ENCODE measurements around the gene CSRP2.

CSRP2 gene

GRCh38 chr12:76909290-76909689 is 30.5 kb upstream of the CSRP2 start:
- DNase-seq (ENCODE audit: insufficient read length, low spot score) (no peak), FAIRE-seq (no peak)
- TF ChIP-seq POLR2A (IDR thresholded peaks at IDR 0.05; ENCODE audit: low read depth, low read length): no peak

DNA sequence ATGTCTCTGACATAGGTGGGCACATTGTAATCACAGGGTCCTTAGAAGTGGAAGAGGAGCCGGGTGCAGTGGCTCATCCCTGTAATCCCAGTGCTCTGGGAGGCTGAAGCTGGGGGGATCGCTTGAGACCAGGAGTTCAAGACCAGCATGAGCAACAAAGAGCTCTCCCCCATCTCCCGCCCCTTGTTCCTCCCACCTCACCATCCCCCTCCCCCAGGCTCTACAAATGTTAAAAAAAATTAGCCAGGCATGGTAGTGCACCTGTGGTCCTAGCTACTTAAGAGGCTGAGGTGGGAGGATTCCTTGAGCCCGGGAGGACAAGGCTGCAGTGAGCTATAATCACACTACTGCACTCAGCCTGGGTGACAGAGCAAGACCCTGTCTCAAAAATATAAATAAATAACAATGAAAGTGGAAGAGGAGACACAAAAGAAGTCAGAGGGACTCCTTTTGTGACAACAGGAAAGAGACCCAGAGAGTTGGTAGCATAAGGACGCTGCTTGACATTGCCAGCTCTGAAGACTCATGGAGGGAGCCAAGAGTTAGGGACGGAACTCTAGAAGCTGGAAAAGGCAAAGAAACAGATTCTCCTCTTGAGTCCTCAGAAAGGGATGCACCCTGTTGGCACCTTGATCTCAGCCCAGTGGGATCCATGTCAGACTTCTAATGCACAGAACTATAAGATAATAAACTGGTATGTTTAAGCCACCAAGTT is 29.6 kb upstream of the CSRP2 start:
- no peak for DNase-seq (ENCODE audit: insufficient read length, low spot score)
- no peak for TF ChIP-seq POLR2A (IDR thresholded peaks at IDR 0.05; ENCODE audit: low read depth, low read length)
- FAIRE-seq: no peak

DNA sequence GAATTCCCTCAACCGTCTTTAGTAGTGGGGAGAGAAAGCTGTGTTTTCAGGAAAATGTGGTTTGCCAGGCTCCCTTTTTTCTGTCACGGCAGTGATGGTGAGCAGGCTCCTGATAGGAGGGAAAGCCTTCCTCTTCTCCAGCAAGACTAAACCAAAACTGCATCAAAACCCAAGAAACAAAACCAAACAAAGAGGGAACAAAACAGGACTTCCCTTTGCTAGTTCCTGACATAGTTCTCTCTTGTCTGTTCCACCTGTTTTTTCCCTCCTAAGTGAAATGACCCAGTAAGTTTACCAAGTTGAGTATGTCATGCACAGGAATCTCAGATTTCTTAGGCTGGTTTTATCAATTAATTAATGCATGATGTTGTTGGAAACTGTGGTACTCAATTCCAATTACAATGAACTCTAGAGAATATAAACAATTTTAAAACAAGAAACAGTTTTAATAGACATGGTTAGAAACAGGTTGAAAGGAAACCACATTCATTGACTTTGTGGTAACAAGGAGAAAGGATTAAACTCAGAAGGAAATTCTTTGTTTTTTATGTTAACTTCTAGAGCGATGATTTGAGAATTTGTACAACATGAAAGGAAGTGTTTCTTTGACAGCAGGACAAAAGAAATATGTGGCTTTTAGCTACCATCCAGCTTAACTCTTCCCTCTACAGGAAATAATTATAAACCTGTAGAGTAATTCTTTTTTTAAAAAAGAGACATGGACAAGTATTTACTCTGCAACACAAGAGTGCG is 23.0 kb upstream of the CSRP2 start:
- DNase-seq (ENCODE audit: insufficient read length, low spot score) (no peak), FAIRE-seq (no peak)
- TF ChIP-seq POLR2A (IDR thresholded peaks at IDR 0.05; ENCODE audit: low read depth, low read length): no peak

GRCh38 chr12:76899522-76899921 is 20.7 kb upstream of the CSRP2 start:
- no peak for TF ChIP-seq POLR2A (IDR thresholded peaks at IDR 0.05; ENCODE audit: low read depth, low read length)
- DNase-seq (ENCODE audit: insufficient read length, low spot score) (no peak), FAIRE-seq (no peak)

GRCh38 chr12:76898442-76898841 is 19.6 kb upstream of the CSRP2 start:
- FAIRE-seq (no peak), DNase-seq (ENCODE audit: insufficient read length, low spot score) (no peak)
- no peak for TF ChIP-seq POLR2A (IDR thresholded peaks at IDR 0.05; ENCODE audit: low read depth, low read length)

- TF ChIP-seq POLR2A (IDR thresholded peaks at IDR 0.05; ENCODE audit: low read depth, low read length): no peak
- FAIRE-seq (no peak), DNase-seq (ENCODE audit: insufficient read length, low spot score) (no peak)
Observed at GRCh38 chr12:76896274-76896673, 17.5 kb upstream of the CSRP2 start.

DNA sequence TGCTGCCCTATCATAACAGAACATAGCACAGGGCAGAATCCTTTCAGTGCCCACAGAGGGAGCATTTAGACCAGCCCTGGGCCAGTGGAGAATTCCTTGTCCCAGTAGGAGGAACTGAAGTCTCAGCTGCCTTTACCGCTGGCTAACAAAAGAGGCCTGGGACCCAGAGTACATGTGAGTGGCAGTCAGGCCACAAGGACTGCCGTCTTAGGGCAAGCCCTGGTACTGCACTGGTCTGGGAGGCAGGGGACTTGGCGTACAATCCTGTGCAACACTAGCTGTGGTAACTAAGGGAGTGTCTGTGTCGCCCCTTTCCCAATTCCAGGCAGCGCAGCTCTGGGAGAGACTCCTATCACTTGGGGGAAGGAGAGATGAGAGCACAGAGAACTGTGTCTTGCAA is 17.0 kb upstream of the CSRP2 start:
- FAIRE-seq: no peak
- no peak for TF ChIP-seq POLR2A (IDR thresholded peaks at IDR 0.05; ENCODE audit: low read depth, low read length)
- no peak for DNase-seq (ENCODE audit: insufficient read length, low spot score)

DNA sequence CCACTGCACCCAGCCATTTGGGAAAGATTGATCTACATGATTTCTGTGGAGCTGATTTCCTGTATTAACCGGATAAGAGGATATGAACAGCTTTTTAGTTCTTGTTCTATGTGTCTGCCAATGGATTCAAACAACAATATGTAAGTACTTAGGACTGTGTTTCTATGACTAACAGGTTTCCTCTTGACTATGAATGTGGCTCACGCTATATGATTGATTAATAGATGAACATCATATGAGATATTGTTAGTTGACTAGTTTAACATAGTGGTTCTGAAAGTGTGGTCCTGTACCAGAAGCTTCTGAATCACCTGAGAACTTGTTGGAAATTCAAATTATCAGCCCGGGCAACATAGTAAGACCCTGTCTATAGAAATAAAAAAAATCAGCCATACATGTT is 12.8 kb upstream of the CSRP2 start:
- no peak for DNase-seq (ENCODE audit: insufficient read length, low spot score)
- FAIRE-seq: no peak
- TF ChIP-seq POLR2A (IDR thresholded peaks at IDR 0.05; ENCODE audit: low read depth, low read length): no peak

DNA sequence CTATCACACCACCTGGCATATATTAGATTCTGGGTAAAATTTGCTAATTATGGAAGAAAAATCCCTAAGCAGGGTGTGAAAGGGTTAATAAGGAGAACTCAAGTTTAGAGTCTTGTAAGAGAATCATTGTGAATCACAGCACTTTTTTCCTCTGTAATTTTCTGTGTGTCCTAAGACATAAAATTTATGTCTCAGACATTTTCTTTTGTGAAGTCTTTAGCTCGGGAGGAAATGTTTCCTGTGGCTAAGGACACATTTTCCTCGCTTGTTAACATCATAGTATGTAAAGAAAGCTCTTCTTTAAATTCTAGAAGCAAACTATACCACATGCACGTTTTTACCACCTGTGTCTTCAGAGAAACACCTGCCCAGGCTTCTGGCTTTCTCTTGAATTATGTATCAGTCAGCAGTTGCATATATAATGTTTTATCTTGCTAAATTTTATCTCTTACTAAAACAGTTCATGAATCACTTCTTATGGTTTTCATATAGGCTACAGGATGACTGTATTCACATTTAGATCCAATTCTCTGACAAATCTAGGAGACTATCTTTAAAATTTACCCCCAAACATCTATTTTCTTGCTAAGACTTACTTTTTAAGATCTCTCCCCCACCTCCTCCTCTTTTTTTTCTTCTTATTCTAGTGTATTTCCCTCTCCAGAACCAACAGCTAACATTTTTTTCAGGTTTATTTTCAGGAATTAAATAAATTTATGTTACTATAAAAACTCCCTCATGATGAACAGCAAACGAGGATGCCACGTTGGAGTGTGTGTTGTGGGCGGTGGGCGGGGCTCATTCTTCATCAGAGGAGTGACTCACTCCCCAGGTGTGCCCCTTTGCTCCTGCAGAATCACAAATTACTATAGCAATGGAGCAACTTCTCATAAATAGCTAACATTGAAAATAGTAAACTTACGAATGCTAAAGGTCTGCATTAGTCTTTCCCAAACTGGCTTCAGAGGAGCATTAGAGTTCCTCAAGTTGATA is 11.6 kb upstream of the CSRP2 start:
- no peak for DNase-seq (ENCODE audit: insufficient read length, low spot score)
- FAIRE-seq: no peak
- no peak for TF ChIP-seq POLR2A (IDR thresholded peaks at IDR 0.05; ENCODE audit: low read depth, low read length)

DNA sequence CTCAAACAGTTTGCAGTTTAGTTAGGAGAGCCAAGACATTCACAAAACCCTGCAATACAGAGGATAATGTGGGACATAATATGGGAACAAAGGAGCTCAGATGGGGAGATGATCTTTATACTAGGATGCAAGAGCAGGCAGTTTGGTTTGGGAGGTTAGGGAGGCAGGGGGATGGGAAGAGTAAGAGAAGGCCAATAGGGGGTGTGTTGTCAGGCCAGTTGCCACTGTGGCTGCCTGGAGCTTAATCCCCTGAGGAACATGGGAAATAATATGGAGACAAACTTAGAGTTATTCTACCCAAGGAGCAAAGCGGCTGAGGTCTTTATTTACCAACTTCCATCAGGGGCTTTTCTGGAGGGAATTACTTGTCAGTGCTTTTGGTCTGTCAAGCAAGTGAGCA is 10.0 kb upstream of the CSRP2 start:
- TF ChIP-seq POLR2A (IDR thresholded peaks at IDR 0.05; ENCODE audit: low read depth, low read length): no peak
- FAIRE-seq (no peak), DNase-seq (ENCODE audit: insufficient read length, low spot score) (no peak)

GRCh38 chr12:76883811-76884210 is 5.0 kb upstream of the CSRP2 start:
- no peak for DNase-seq (ENCODE audit: insufficient read length, low spot score)
- TF ChIP-seq POLR2A (IDR thresholded peaks at IDR 0.05; ENCODE audit: low read depth, low read length): no peak
- no peak for FAIRE-seq

DNA sequence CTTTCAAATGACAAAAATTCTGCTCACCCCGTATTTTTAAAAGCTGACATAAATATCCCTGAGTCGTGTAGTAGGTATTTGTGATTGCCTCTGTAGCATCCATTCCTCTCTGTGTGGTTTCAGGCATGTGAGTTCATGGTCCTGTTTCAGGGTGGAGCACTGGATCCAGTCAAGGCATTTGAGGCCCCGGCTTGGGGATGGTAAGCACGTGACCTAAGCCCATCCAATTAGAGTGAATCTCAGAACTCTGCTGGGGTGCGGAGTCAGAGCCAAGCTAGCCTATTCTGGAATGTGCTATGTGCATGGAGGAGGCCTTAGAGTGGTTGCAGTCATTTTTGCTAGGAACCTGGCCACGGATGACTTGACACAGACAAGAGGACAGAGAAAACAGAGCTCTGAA is 4.3 kb upstream of the CSRP2 start:
- FAIRE-seq (no peak), DNase-seq (ENCODE audit: insufficient read length, low spot score) (peak; percentile 21)
- no peak for TF ChIP-seq POLR2A (IDR thresholded peaks at IDR 0.05; ENCODE audit: low read depth, low read length)

- TF ChIP-seq POLR2A (IDR thresholded peaks at IDR 0.05; ENCODE audit: low read depth, low read length): no peak
- FAIRE-seq: no peak
- no peak for DNase-seq (ENCODE audit: insufficient read length, low spot score)
Observed at GRCh38 chr12:76882367-76882766, 3.5 kb upstream of the CSRP2 start.

GRCh38 chr12:76881142-76881541 is 2.3 kb upstream of the CSRP2 start:
- no peak for DNase-seq (ENCODE audit: insufficient read length, low spot score)
- no peak for TF ChIP-seq POLR2A (IDR thresholded peaks at IDR 0.05; ENCODE audit: low read depth, low read length)
- FAIRE-seq: no peak

All from H54 (cell line).